HepG2 (cell line): ENCODE data around the gene C14orf93. TPM values are rescaled to one million over a fixed set of nuclear protein-coding genes. Genes with fewer than 3 reads are reported as not detected.

Experiments used
- BCLAF1 ChIP-seq: fragments of 450-650 bp; IDR thresholded peaks from 2 replicates; pipeline ENCODE4 v1.6.1; 2017; ENCODE audit warnings: mild to moderate bottlenecking
- ETV6 ChIP-seq: sonication (generic); formaldehyde crosslinking; conservative IDR thresholded peaks from 2 replicates; pipeline ENCODE4 v1.4.0; 2020; ENCODE audit warnings: missing genetic modification reagents
- GABPB1 ChIP-seq: IDR thresholded peaks from 2 replicates; pipeline ENCODE4 v1.6.1; 2016; ENCODE audit warnings: mild to moderate bottlenecking, missing genetic modification reagents, moderate library complexity, missing compliant biosample characterization
- JUND ChIP-seq: sonication (generic); formaldehyde crosslinking; IDR thresholded peaks from 2 replicates; pipeline ENCODE4 v1.8.0; 2022; ENCODE audit warnings: mild to moderate bottlenecking, missing genetic modification reagents
- PCBP1 ChIP-seq: fragments of 200-400 bp; formaldehyde crosslinking; IDR thresholded peaks from 2 replicates; pipeline ENCODE4 v1.6.1; 2017; ENCODE audit warnings: mild to moderate bottlenecking, low read depth, low read length, borderline replicate concordance
- PREB ChIP-seq: sonication (generic); formaldehyde crosslinking; IDR thresholded peaks from 2 replicates; pipeline ENCODE4 v1.4.0; 2020; ENCODE audit warnings: missing genetic modification reagents
- RARA ChIP-seq: IDR thresholded peaks from 2 replicates; pipeline ENCODE4 v1.6.1; 2016; ENCODE audit warnings: missing genetic modification reagents, missing compliant biosample characterization
- TCF7 ChIP-seq: sonication (generic); IDR thresholded peaks from 2 replicates; pipeline ENCODE4 v1.6.1; 2016; ENCODE audit warnings: antibody characterized with exemption, low read depth
- THYN1 ChIP-seq: sonication (generic); formaldehyde crosslinking; IDR thresholded peaks from 2 replicates; pipeline ENCODE4 v1.8.1; 2023; ENCODE audit warnings: low read depth, mild to moderate bottlenecking, moderate library complexity, missing genetic modification reagents, borderline replicate concordance
- ZNF496 ChIP-seq: sonication (generic); formaldehyde crosslinking; IDR thresholded peaks from 2 replicates; pipeline ENCODE4 v1.8.1; 2023; ENCODE audit warnings: mild to moderate bottlenecking, moderate library complexity, missing genetic modification reagents; ENCODE audit not compliant: insufficient replicate concordance
- ZNF781 ChIP-seq: sonication (generic); formaldehyde crosslinking; IDR thresholded peaks from 2 replicates; pipeline ENCODE4 v1.5.1; 2020; ENCODE audit warnings: borderline replicate concordance, mild to moderate bottlenecking, missing genetic modification reagents; ENCODE audit errors: not compliant biosample characterization
- polyA plus RNA-seq, 8 experiments: library from polyadenylated mRNA; depleted of rRNA in 3 of 8; stranded (reverse) in 7 of 8; unstranded in 1 of 8; fragments of >200 nt; fragmentation: Illumina TruSeq in 4 of 8; extraction: Trizol in 4 of 8; gene quantifications; 2 replicates each; pipeline versions ENCODE4 v1.2.1 to v1.2.3, GENCODE V29; 2011 to 2016; ENCODE audit warnings: low read depth in 4 of 8, missing spikeins in 1 of 8, mixed read lengths in 1 of 8; ENCODE audit not compliant: insufficient read depth in 1 of 8
- total RNA-seq, 5 experiments: library from RNA; depleted of rRNA; stranded (reverse); fragments of >200 nt; fragmentation: Illumina TruSeq; extraction: Trizol; gene quantifications; 2 replicates each; pipeline ENCODE4 v1.2.3, GENCODE V29; 2016; ENCODE audit warnings: low read depth in 1 of 5
- TF ChIP-seq, protein P1 (sequence below): sonication (generic); formaldehyde crosslinking; IDR thresholded peaks from 2 replicates; pipeline ENCODE4 v1.4.0; 2020; ENCODE audit warnings: mild to moderate bottlenecking, missing genetic modification reagents
- TF ChIP-seq, protein P2 (sequence below): sonication (generic); formaldehyde crosslinking; conservative IDR thresholded peaks from 2 replicates; pipeline ENCODE4 v1.4.0; 2020; ENCODE audit warnings: missing genetic modification reagents

The C14orf93 gene
- total and polyA plus RNA-seq, 2 of the 13 experiments (the other 11 are each of a cell fraction or from before 2014, with no cell fraction given), result 11.4 to 22.5 TPM

DNA sequence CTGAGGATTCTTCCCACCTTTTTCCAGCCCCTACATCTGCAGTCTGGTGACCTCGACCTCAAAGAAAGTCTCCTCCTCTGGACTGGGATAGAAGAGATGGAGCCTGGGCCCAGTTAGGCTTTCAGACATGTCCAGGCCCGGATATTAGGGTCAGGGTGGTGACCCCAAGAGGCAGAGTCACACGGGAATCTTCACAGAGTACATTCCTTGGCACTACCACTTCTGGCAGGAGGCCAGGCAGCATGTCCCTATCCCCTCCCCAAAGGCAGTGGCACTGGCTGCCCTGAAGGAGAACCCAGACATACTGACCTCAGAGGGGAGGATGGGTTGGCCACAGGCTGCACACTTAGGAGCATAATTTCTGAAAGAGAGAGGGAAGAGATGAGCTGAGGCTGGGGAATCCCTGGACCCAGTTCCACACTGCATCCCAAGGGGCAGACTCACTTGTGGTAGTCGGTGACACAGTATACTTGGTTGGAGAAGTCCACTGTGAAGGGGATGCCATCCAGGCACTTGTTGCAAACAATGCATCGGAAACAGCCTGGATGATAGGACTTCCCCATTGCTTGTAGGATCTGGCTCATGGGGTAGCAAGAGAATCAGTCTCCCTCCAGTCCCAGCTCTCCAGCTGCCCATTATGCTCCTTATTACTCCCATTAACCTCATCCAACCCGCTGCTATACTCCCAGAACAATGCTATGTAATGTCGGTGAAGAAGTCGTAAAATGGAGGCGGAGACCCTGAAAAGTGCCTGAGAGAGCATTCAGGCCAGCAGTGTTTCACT lies 35.2 kb downstream of the C14orf93 start (continued):
- TF ChIP-seq, protein P1, sequence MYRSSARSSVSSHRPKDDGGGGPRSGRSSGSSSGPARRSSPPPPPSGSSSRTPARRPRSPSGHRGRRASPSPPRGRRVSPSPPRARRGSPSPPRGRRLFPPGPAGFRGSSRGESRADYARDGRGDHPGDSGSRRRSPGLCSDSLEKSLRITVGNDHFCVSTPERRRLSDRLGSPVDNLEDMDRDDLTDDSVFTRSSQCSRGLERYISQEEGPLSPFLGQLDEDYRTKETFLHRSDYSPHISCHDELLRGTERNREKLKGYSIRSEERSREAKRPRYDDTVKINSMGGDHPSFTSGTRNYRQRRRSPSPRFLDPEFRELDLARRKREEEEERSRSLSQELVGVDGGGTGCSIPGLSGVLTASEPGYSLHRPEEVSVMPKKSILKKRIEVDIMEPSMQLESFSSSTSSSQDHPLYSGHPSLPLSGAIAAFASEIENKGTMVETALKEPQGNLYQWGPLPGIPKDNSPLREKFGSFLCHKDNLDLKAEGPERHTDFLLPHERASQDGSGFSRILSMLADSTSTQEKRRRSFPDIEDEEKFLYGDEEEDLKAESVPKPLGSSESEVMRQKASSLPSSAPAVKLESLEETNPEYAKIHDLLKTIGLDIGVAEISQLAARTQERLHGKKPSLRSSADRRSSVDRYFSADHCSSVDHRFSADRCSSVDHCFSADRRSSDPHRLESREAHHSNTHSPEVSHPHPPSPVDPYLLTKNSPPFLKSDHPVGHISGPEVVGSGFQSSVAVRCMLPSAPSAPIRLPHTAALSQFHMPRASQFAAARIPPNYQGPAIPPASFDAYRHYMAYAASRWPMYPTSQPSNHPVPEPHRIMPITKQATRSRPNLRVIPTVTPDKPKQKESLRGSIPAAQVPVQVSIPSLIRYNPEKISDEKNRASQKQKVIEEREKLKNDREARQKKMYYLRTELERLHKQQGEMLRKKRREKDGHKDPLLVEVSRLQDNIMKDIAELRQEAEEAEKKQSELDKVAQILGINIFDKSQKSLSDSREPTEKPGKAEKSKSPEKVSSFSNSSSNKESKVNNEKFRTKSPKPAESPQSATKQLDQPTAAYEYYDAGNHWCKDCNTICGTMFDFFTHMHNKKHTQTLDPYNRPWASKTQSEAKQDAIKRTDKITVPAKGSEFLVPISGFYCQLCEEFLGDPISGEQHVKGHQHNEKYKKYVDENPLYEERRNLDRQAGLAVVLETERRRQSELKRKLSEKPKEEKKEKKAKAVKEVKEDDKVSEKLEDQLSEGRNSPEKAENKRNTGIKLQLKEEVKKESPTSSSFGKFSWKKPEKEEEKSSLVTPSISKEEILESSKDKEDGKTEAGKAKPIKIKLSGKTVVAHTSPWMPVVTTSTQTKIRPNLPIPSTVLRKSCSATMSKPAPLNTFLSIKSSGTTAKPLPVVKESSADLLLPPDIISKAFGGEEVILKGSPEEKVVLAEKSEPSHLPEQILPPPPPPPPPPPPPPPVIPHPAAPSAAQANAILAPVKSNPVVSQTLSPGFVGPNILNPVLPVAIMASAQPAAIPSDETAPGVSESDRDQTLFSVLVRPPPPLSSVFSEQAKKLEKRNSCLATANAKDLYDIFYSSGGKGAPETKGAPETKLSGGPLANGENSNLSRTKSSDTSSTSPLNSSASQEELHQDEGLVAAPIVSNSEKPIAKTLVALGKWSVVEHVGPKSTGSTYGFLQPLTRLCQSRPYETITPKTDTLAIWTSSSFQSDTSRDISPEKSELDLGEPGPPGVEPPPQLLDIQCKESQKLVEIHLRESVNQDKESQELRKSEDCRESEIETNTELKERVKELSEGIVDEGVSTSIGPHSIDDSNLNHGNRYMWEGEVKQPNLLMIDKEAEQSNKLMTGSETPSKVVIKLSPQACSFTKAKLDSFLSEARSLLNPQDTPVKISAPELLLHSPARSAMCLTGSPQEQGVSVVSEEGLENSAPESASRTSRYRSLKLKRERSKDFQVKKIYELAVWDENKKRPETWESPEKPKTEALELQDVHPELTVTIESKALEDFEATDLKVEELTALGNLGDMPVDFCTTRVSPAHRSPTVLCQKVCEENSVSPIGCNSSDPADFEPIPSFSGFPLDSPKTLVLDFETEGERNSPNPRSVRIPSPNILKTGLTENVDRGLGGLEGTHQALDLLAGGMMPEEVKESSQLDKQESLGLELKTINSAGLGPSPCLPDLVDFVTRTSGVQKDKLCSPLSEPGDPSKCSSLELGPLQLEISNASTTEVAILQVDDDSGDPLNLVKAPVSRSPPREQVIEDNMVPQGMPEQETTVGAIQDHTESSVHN, result no peak
- TF ChIP-seq ZNF496 (no peak), THYN1 (CRISPR knock-in tag) (no peak), BCLAF1 (no peak), GABPB1 (CRISPR knock-in tag) (no peak; the same call in 1 of the 2 replicates), TCF7 (no peak), JUND (no peak), PREB (CRISPR knock-in tag) (no peak), RARA (CRISPR knock-in tag) (no peak), ETV6 (no peak), PCBP1 (no peak), ZNF781 (peak; percentile 31)
- TF ChIP-seq, protein P2, sequence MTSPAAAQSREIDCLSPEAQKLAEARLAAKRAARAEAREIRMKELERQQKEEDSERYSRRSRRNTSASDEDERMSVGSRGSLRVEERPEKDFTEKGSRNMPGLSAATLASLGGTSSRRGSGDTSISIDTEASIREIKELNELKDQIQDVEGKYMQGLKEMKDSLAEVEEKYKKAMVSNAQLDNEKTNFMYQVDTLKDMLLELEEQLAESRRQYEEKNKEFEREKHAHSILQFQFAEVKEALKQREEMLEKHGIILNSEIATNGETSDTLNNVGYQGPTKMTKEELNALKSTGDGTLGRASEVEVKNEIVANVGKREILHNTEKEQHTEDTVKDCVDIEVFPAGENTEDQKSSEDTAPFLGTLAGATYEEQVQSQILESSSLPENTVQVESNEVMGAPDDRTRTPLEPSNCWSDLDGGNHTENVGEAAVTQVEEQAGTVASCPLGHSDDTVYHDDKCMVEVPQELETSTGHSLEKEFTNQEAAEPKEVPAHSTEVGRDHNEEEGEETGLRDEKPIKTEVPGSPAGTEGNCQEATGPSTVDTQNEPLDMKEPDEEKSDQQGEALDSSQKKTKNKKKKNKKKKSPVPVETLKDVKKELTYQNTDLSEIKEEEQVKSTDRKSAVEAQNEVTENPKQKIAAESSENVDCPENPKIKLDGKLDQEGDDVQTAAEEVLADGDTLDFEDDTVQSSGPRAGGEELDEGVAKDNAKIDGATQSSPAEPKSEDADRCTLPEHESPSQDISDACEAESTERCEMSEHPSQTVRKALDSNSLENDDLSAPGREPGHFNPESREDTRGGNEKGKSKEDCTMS (CRISPR knock-in tag), result no peak
